DND-41 (cell line): ENCODE results near the gene C3orf18.

ENCODE experiments used
- ATAC-seq: fragments of 200-7000 bp; cut with Tn5 transposase; 3 replicates; pipeline ENCODE4 v1.9.1; 2021; ENCODE audit warnings: low read depth; ENCODE audit not compliant: insufficient read depth
- DNase-seq: peaks from one replicate; pipeline ENCODE4 v3.0.0-alpha.2; 2020
- H2AFZ ChIP-seq: 2 replicates; pipeline ENCODE4 v1.6.0; 2012; ENCODE audit warnings: low read depth, low read length
- H3K27ac ChIP-seq: 2 replicates; pipeline ENCODE4 v1.5.1; 2012; ENCODE audit warnings: low read length, inconsistent platforms
- H3K27me3 ChIP-seq: fragments of 200-600 bp; sonication (generic); 2 replicates; pipeline ENCODE4 v1.6.0; 2012; ENCODE audit warnings: low read length, mild to moderate bottlenecking, inconsistent platforms; ENCODE audit not compliant: insufficient read depth, poor library complexity
- H3K36me3 ChIP-seq: 2 replicates; pipeline ENCODE4 v1.5.1; 2012; ENCODE audit warnings: low read length, inconsistent platforms; ENCODE audit not compliant: insufficient read depth
- H3K4me1 ChIP-seq: 2 replicates; pipeline ENCODE4 v1.5.1; 2012; ENCODE audit warnings: mild to moderate bottlenecking, low read length; ENCODE audit not compliant: insufficient read depth
- H3K4me2 ChIP-seq: 2 replicates; pipeline ENCODE4 v1.6.0; 2012; ENCODE audit warnings: mild to moderate bottlenecking, moderate library complexity, low read length, inconsistent platforms; ENCODE audit not compliant: insufficient read depth
- H3K4me3 ChIP-seq, 2 experiments: fragments of 200-600 bp in 1 of 2; shearing (Covaris generic) in 1 of 2; 2 replicates each; pipeline ENCODE4 v1.5.1; 2012 to 2016; ENCODE audit warnings: inconsistent platforms in 2 of 2, low read length in 2 of 2, mild to moderate bottlenecking in 2 of 2, low read depth in 1 of 2, moderate library complexity in 1 of 2
- H3K79me2 ChIP-seq: 2 replicates; pipeline ENCODE4 v1.6.0; 2012; ENCODE audit warnings: low read length, inconsistent platforms; ENCODE audit not compliant: insufficient read depth
- H3K9ac ChIP-seq: 2 replicates; pipeline ENCODE4 v1.6.0; 2012; ENCODE audit warnings: low read depth, mild to moderate bottlenecking, inconsistent platforms, low read length, moderate library complexity
- H3K9me3 ChIP-seq: 2 replicates; pipeline ENCODE4 v1.5.1; 2012; ENCODE audit warnings: low read length, moderate library complexity, mild to moderate bottlenecking, inconsistent platforms; ENCODE audit not compliant: insufficient read depth, severe bottlenecking
- H4K20me1 ChIP-seq: 2 replicates; pipeline ENCODE4 v1.6.0; 2012; ENCODE audit warnings: low read length; ENCODE audit not compliant: insufficient read depth
- EZH2 ChIP-seq: IDR thresholded peaks from 3 replicates; pipeline ENCODE4 v1.6.1; 2012; ENCODE audit warnings: borderline replicate concordance, low read depth, mild to moderate bottlenecking, moderate library complexity, low read length, inconsistent platforms; ENCODE audit not compliant: severe bottlenecking
- TF ChIP-seq, protein P1 (sequence below): IDR thresholded peaks from 2 replicates; pipeline ENCODE4 v1.5.1; 2012; ENCODE audit warnings: borderline replicate concordance, low read length, moderate library complexity, mild to moderate bottlenecking; ENCODE audit not compliant: poor library complexity, severe bottlenecking; ENCODE audit errors: extremely low read depth

C3orf18 gene

GRCh38 chr3:50552598-50552997 is 14.9 kb downstream of the C3orf18 start:
- Histone ChIP-seq H3K27ac (no peak overlapping the region), H3K9me3 (no peaks in the 10 kb centered on the region), H2AFZ (no peak overlapping the region), H4K20me1 (0 out of 2 replicates have a peak, but pooled peaks cover 4% of the 10 kb centered on the region), H3K4me1 (no peaks in the 10 kb centered on the region), H3K4me3 (no peak overlapping the region), H3K9ac (no peak overlapping the region), H3K79me2 (no peaks in the 10 kb centered on the region), H3K4me2 (no peak overlapping the region), H3K27me3 (no peaks in the 10 kb centered on the region), H3K36me3 (no peaks in the 10 kb centered on the region)
- ATAC-seq (no peak), DNase-seq (no peak)
- TF ChIP-seq EZH2, result no peak
- TF ChIP-seq, protein P1, sequence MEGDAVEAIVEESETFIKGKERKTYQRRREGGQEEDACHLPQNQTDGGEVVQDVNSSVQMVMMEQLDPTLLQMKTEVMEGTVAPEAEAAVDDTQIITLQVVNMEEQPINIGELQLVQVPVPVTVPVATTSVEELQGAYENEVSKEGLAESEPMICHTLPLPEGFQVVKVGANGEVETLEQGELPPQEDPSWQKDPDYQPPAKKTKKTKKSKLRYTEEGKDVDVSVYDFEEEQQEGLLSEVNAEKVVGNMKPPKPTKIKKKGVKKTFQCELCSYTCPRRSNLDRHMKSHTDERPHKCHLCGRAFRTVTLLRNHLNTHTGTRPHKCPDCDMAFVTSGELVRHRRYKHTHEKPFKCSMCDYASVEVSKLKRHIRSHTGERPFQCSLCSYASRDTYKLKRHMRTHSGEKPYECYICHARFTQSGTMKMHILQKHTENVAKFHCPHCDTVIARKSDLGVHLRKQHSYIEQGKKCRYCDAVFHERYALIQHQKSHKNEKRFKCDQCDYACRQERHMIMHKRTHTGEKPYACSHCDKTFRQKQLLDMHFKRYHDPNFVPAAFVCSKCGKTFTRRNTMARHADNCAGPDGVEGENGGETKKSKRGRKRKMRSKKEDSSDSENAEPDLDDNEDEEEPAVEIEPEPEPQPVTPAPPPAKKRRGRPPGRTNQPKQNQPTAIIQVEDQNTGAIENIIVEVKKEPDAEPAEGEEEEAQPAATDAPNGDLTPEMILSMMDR, result no peak

GRCh38 chr3:50551681-50552435 is 15.7 kb downstream of the C3orf18 start:
- Histone ChIP-seq H3K27me3 (no peaks in the 10 kb centered on the region), H3K4me1 (no peaks in the 10 kb centered on the region), H3K27ac (no peak overlapping the region), H3K79me2 (no peaks in the 10 kb centered on the region), H2AFZ (no peak overlapping the region), H4K20me1 (0 out of 2 replicates have a peak, but pooled peaks cover 4% of the 10 kb centered on the region), H3K9ac (no peak overlapping the region), H3K4me2 (no peak overlapping the region), H3K9me3 (no peaks in the 10 kb centered on the region), H3K36me3 (no peaks in the 10 kb centered on the region), H3K4me3 (no peak overlapping the region)
- no peak for DNase-seq
- ATAC-seq, result no peak
- TF ChIP-seq, protein P1, result peak; percentile 27
- no peak for TF ChIP-seq EZH2

DNA sequence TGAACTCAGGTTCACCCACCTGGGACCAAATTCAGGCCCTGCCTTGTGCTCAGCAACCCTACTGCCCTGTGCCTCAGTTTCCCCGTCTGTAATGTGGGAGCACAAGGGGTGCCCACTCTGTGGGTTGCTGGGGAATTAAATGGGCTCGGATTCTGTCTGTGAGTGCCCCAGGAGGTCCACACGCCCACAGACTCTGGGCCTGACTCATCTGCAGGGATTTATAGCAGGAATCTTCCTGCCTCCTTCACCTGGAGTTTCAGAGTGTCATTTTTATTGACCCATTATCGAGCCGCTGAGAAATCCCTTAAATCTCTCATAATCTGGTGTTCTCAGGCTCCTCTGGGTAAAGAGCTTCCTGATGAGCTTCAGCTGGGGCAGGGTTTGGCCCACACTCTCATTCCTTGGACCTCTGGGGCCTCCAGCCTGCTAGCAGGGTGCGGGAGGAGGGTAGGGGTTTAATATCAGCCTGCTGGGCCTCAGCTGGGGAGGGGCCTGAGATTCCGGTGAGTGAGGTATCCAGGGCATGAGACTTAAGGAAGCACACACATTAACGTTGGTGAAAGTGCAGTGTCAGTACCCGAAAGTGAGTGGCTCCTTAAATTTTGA is 16.4 kb downstream of the C3orf18 start:
- no peak overlapping the region for H3K4me3 ChIP-seq
- H2AFZ ChIP-seq, result no peak overlapping the region
- no peak overlapping the region for H3K9ac ChIP-seq
- no peaks in the 10 kb centered on the region for H3K79me2 ChIP-seq
- H3K4me2 ChIP-seq, result no peak overlapping the region
- H3K4me1 ChIP-seq, result no peaks in the 10 kb centered on the region
- H3K27me3 ChIP-seq, result no peaks in the 10 kb centered on the region
- ATAC-seq (no peak), DNase-seq (no peak)
- H3K36me3 ChIP-seq, result no peaks in the 10 kb centered on the region
- no peak for TF ChIP-seq EZH2
- TF ChIP-seq, protein P1, result no peak
- 0 out of 2 replicates have a peak, but pooled peaks cover 4% of the 10 kb centered on the region for H4K20me1 ChIP-seq
- H3K27ac ChIP-seq, result no peak overlapping the region
- H3K9me3 ChIP-seq, result no peaks in the 10 kb centered on the region
